A549 (cell line): Measurements from ENCODE around the gene PROX1.

Source experiments
- CTCF ChIP-seq: fragments of >200 bp; sonication (Bioruptor Twin); formaldehyde crosslinking; IDR thresholded peaks from 3 replicates; pipeline ENCODE4 v1.5.1; 2016
- FOXS1 ChIP-seq: fragments of 250-450 bp; sonication (Bioruptor Pico); IDR thresholded peaks from 2 replicates; pipeline ENCODE4 v1.5.0; 2020; ENCODE audit warnings: mild to moderate bottlenecking, moderate library complexity

GRCh38 chr1:213997038-213997771, 9.4 kb downstream of the PROX1 start:
- TF ChIP-seq FOXS1 (CRISPR knock-in tag) (no peak), CTCF (no peak)
